Measurements from ENCODE around the gene METTL25B.

METTL25B gene

DNA sequence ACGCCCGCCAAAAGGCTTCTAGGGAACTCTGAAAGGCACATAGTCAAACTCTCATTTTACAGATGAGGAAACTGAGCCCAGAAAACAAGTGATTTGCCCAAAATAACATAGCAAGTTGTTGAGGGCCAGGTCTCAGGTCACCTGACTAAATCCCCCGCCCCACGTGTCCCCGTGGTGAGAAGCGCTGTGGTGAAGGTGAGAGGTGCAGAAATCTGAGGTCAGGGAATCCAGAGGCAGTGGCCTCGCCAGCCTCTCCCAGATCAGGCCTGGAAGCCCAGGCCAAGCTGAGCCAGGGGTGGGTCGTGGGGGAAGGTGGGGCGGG, 18.1 kb downstream of the METTL25B start:
- Histone ChIP-seq H3K4me2 (ENCODE audit: insufficient read depth, low read length, poor library complexity, severe bottlenecking) (peak overlapping the region; percentile 74), H4K8ac (ENCODE audit: low read depth, low read length) (no peak overlapping the region), H3K79me1 (ENCODE audit: low read depth, low read length) (peaks cover 7% of the 10 kb centered on the region), H3K27me3 (ENCODE audit: control insufficient read depth in 3 of 3, insufficient read depth in 3 of 3, low read depth in 1 of 3, low read length in 3 of 3) (no peaks in the 10 kb centered on the region), H3K23ac (ENCODE audit: low read depth, low read length, poor library complexity) (peak overlapping the region; percentile 26), H2BK12ac (ENCODE audit: low read length) (no peak overlapping the region), H3K27ac (replicated peaks; ENCODE audit: low read length) (peak overlapping the region; percentile 100), H2BK5ac (ENCODE audit: low read length) (peak overlapping the region; percentile 100), H2BK120ac (ENCODE audit: low read depth, low read length) (no peak overlapping the region), H4K91ac (ENCODE audit: low read depth, low read length, poor library complexity) (no peak overlapping the region), H2AFZ (ENCODE audit: low read length) (no peak overlapping the region), H2AK5ac (ENCODE audit: low read depth, low read length) (peak overlapping the region; percentile 42), H3K4me1 (ENCODE audit: control insufficient read depth in 2 of 2, insufficient read depth in 1 of 2, low read depth in 1 of 2, low read length in 2 of 2) (peaks cover 35 to 46% of the 10 kb centered on the region in 2 donors), H3K4me3 (ENCODE audit: low read length in 2 of 2) (peak overlapping the region in 1 of 2 donors; percentile 59), H3K14ac (ENCODE audit: low read length) (no peak overlapping the region), H3K4ac (ENCODE audit: low read length) (no peak overlapping the region), H3K9me3 (replicated peaks in 1 of 2; ENCODE audit: control insufficient read depth in 2 of 2, insufficient read depth in 1 of 2, low read depth in 1 of 2, low read length in 2 of 2) (no peaks in the 10 kb centered on the region), H2BK15ac (ENCODE audit: low read length) (no peak overlapping the region), H3K9ac (ENCODE audit: low read depth, low read length, poor library complexity) (no peak overlapping the region), H3K36me3 (replicated peaks in 1 of 2; ENCODE audit: control insufficient read depth in 2 of 2, insufficient read depth in 2 of 2, low read length in 2 of 2) (peaks cover 24 to 59% of the 10 kb centered on the region in 2 donors), H3K18ac (ENCODE audit: low read length) (peak overlapping the region; percentile 94)
- DNase-seq (ENCODE audit: low spot score): no peak
- WGBS, 2 donors (ENCODE audit: extremely low coverage in 2 of 2, insufficient read length in 2 of 2, insufficient replicate concordance in 1 of 2): no CpG with 5 or more reads among the region's 9 CpGs

- peak overlapping the region; percentile 98 for H2BK120ac ChIP-seq (ENCODE audit: low read depth, low read length)
- peak overlapping the region; percentile 69 for H3K4ac ChIP-seq (ENCODE audit: low read length)
- peak overlapping the region; percentile 97 for H4K91ac ChIP-seq (ENCODE audit: low read depth, low read length, poor library complexity)
- peak overlapping the region; percentile 100 for H3K18ac ChIP-seq (ENCODE audit: low read length)
- H2BK15ac ChIP-seq (ENCODE audit: low read length): peak overlapping the region; percentile 23
- H3K27me3 ChIP-seq (ENCODE audit: control insufficient read depth in 3 of 3, insufficient read depth in 3 of 3, low read depth in 1 of 3, low read length in 3 of 3): no peaks in the 10 kb centered on the region
- peak overlapping the region; percentile 59 to 78 for H3K4me3 ChIP-seq (ENCODE audit: low read length in 2 of 2)
- H2AK5ac ChIP-seq (ENCODE audit: low read depth, low read length): peak overlapping the region; percentile 99
- no peaks in the 10 kb centered on the region for H3K9me3 ChIP-seq (replicated peaks in 1 of 2; ENCODE audit: control insufficient read depth in 2 of 2, insufficient read depth in 1 of 2, low read depth in 1 of 2, low read length in 2 of 2)
- peak overlapping the region; percentile 76 for H2AFZ ChIP-seq (ENCODE audit: low read length)
- peak overlapping the region; percentile 85 for H3K14ac ChIP-seq (ENCODE audit: low read length)
- H4K8ac ChIP-seq (ENCODE audit: low read depth, low read length): no peak overlapping the region
- H3K9ac ChIP-seq (ENCODE audit: low read depth, low read length, poor library complexity): peak overlapping the region; percentile 91
- WGBS, 2 donors (ENCODE audit: extremely low coverage in 2 of 2, insufficient read length in 2 of 2, insufficient replicate concordance in 1 of 2): no CpG with 5 or more reads among the region's 29 CpGs
- H3K23ac ChIP-seq (ENCODE audit: low read depth, low read length, poor library complexity): peak overlapping the region; percentile 82
- peak; percentile 86 for DNase-seq (ENCODE audit: low spot score)
- H2BK12ac ChIP-seq (ENCODE audit: low read length): peak overlapping the region; percentile 4
- H3K79me1 ChIP-seq (ENCODE audit: low read depth, low read length): peaks cover 9% of the 10 kb centered on the region
- H2BK5ac ChIP-seq (ENCODE audit: low read length): peak overlapping the region; percentile 100
- peak overlapping the region; percentile 99 for H3K4me2 ChIP-seq (ENCODE audit: insufficient read depth, low read length, poor library complexity, severe bottlenecking)
- H3K36me3 ChIP-seq (replicated peaks in 1 of 2; ENCODE audit: control insufficient read depth in 2 of 2, insufficient read depth in 2 of 2, low read length in 2 of 2): peaks cover 21 to 53% of the 10 kb centered on the region in 2 donors
- peaks cover 33 to 41% of the 10 kb centered on the region in 2 donors for H3K4me1 ChIP-seq (ENCODE audit: control insufficient read depth in 2 of 2, insufficient read depth in 1 of 2, low read depth in 1 of 2, low read length in 2 of 2)
- peak overlapping the region; percentile 100 for H3K27ac ChIP-seq (replicated peaks; ENCODE audit: low read length)
Measured at GRCh38 chr1:156746728-156747631, 18.7 kb downstream of the METTL25B start.

GRCh38 chr1:156747742-156748669, 19.7 kb downstream of the METTL25B start:
- Histone ChIP-seq H3K4me3 (ENCODE audit: low read length in 2 of 2) (peak overlapping the region; percentile 72 to 83), H2BK120ac (ENCODE audit: low read depth, low read length) (peak overlapping the region; percentile 88), H3K4me1 (ENCODE audit: control insufficient read depth in 2 of 2, insufficient read depth in 1 of 2, low read depth in 1 of 2, low read length in 2 of 2) (peaks cover 36 to 45% of the 10 kb centered on the region in 2 donors), H3K9ac (ENCODE audit: low read depth, low read length, poor library complexity) (peak overlapping the region; percentile 61), H2AFZ (ENCODE audit: low read length) (no peak overlapping the region), H3K79me1 (ENCODE audit: low read depth, low read length) (peaks cover 13% of the 10 kb centered on the region), H2BK15ac (ENCODE audit: low read length) (peak overlapping the region; percentile 23), H2BK5ac (ENCODE audit: low read length) (peak overlapping the region; percentile 100), H2BK12ac (ENCODE audit: low read length) (no peak overlapping the region), H4K8ac (ENCODE audit: low read depth, low read length) (no peak overlapping the region), H3K27ac (replicated peaks; ENCODE audit: low read length) (peak overlapping the region; percentile 97), H3K14ac (ENCODE audit: low read length) (no peak overlapping the region), H3K18ac (ENCODE audit: low read length) (peak overlapping the region; percentile 92), H2AK5ac (ENCODE audit: low read depth, low read length) (peak overlapping the region; percentile 64), H3K4ac (ENCODE audit: low read length) (peak overlapping the region; percentile 69), H3K4me2 (ENCODE audit: insufficient read depth, low read length, poor library complexity, severe bottlenecking) (peak overlapping the region; percentile 70), H3K36me3 (replicated peaks in 1 of 2; ENCODE audit: control insufficient read depth in 2 of 2, insufficient read depth in 2 of 2, low read length in 2 of 2) (peaks cover 15 to 45% of the 10 kb centered on the region in 2 donors), H4K91ac (ENCODE audit: low read depth, low read length, poor library complexity) (peak overlapping the region; percentile 41), H3K9me3 (replicated peaks in 1 of 2; ENCODE audit: control insufficient read depth in 2 of 2, insufficient read depth in 1 of 2, low read depth in 1 of 2, low read length in 2 of 2) (no peaks in the 10 kb centered on the region), H3K23ac (ENCODE audit: low read depth, low read length, poor library complexity) (no peak overlapping the region), H3K27me3 (ENCODE audit: control insufficient read depth in 3 of 3, insufficient read depth in 3 of 3, low read depth in 1 of 3, low read length in 3 of 3) (no peaks in the 10 kb centered on the region)
- no CpG with 5 or more reads among the region's 8 CpGs for WGBS, 2 donors (ENCODE audit: extremely low coverage in 2 of 2, insufficient read length in 2 of 2, insufficient replicate concordance in 1 of 2)
- no peak for DNase-seq (ENCODE audit: low spot score)

Measured in neuronal stem cell (in vitro differentiated cells).